ENCODE data around the gene SUV39H1. TPM values are rescaled to one million over a fixed set of nuclear protein-coding genes. Genes with fewer than 3 reads are reported as not detected.
"Not testable (repeated sequence)": the region's sequence is repeated elsewhere in the genome, so short reads cannot be mapped to it uniquely, and the experiment has no call there.

SUV39H1 gene
- 1 to 10 TPM; 5.5 to 7.6 (median 6.0) TPM for polyA plus RNA-seq (ENCODE audit: insufficient read length in 3 of 3)
- long read RNA-seq, donor 1, result 0 reads
- long read RNA-seq, donor 2, partial matches to known transcripts, result 0 of 1 reads
- long read RNA-seq, donor 2, other reads (novel, unspliced or antisense), result 0 of 1 reads
- long read RNA-seq, donor 3, partial matches to known transcripts, result 10 of 11 reads
- long read RNA-seq, donor 3, other reads (novel, unspliced or antisense), result 0 of 11 reads
- long read RNA-seq, donor 4, partial matches to known transcripts, result 0 of 1 reads
- long read RNA-seq, donor 4, other reads (novel, unspliced or antisense), result 0 of 1 reads
- long read RNA-seq, donor 5, partial matches to known transcripts, result 0 of 2 reads
- long read RNA-seq, donor 5, other reads (novel, unspliced or antisense), result 0 of 2 reads
- long read RNA-seq, donor 6, partial matches to known transcripts, result 0 of 2 reads
- long read RNA-seq, donor 6, other reads (novel, unspliced or antisense), result 0 of 2 reads
- long read RNA-seq, donor 7, partial matches to known transcripts, result 0 of 2 reads
- long read RNA-seq, donor 7, other reads (novel, unspliced or antisense), result 0 of 2 reads
- long read RNA-seq, donor 8, partial matches to known transcripts, result 7 of 9 reads
- long read RNA-seq, donor 8, other reads (novel, unspliced or antisense), result 0 of 9 reads
- long read RNA-seq, donor 9, partial matches to known transcripts, result 0 of 1 reads
- long read RNA-seq, donor 9, other reads (novel, unspliced or antisense), result 0 of 1 reads
- long read RNA-seq, donor 10, result 0 reads
- long read RNA-seq, donor 11, partial matches to known transcripts, result 0 of 2 reads
- long read RNA-seq, donor 11, other reads (novel, unspliced or antisense), result 0 of 2 reads
- long read RNA-seq, donor 12, partial matches to known transcripts, result 0 of 3 reads
- long read RNA-seq, donor 12, other reads (novel, unspliced or antisense), result 0 of 3 reads
- long read RNA-seq, donor 13, partial matches to known transcripts, result 0 of 3 reads
- long read RNA-seq, donor 13, other reads (novel, unspliced or antisense), result 0 of 3 reads
- long read RNA-seq, donor 14, partial matches to known transcripts, result 0 of 1 reads
- long read RNA-seq, donor 14, other reads (novel, unspliced or antisense), result 0 of 1 reads
- long read RNA-seq, donor 15, result 0 reads
- long read RNA-seq, donor 16, partial matches to known transcripts, result 5 of 8 reads
- long read RNA-seq, donor 16, other reads (novel, unspliced or antisense), result 0 of 8 reads

- peak in 10 of 11 donors; percentile 61 to 84 (median 80) for DNase-seq (ENCODE audit: extremely low read depth in 1 of 11, low read depth in 9 of 11, low spot score in 4 of 11)
Observed at GRCh38 chrX:48696301-48696908, at the start of gene SUV39H1. Gene SUV39H1, plus strand, starts transcription at chrX:48696734. Its CDS starts 51 bp downstream, at chrX:48696785.

GRCh38 chrX:48648336-48648751 lies 48.2 kb upstream of the SUV39H1 start:
- peak in 8 of 11 donors; percentile 5 to 32 (median 22) for DNase-seq (ENCODE audit: extremely low read depth in 1 of 11, low read depth in 9 of 11, low spot score in 4 of 11)

GRCh38 chrX:48649102-48649501 lies 47.4 kb upstream of the SUV39H1 start:
- DNase-seq (ENCODE audit: extremely low read depth in 1 of 11, low read depth in 9 of 11, low spot score in 4 of 11), result no peak

GRCh38 chrX:48652055-48652579 lies 44.4 kb upstream of the SUV39H1 start:
- not testable (repeated sequence) for DNase-seq (ENCODE audit: extremely low read depth in 1 of 11, low read depth in 9 of 11, low spot score in 4 of 11)

- not testable (repeated sequence) for DNase-seq (ENCODE audit: extremely low read depth in 1 of 11, low read depth in 9 of 11, low spot score in 4 of 11)
Observed at GRCh38 chrX:48654746-48655145, 41.8 kb upstream of the SUV39H1 start.

GRCh38 chrX:48659686-48660085 lies 36.8 kb upstream of the SUV39H1 start:
- not testable (repeated sequence) for DNase-seq (ENCODE audit: extremely low read depth in 1 of 11, low read depth in 9 of 11, low spot score in 4 of 11)

GRCh38 chrX:48663241-48663640 lies 33.3 kb upstream of the SUV39H1 start:
- no peak for DNase-seq (ENCODE audit: extremely low read depth in 1 of 11, low read depth in 9 of 11, low spot score in 4 of 11)

GRCh38 chrX:48664156-48664555 lies 32.4 kb upstream of the SUV39H1 start:
- no peak for DNase-seq (ENCODE audit: extremely low read depth in 1 of 11, low read depth in 9 of 11, low spot score in 4 of 11)

GRCh38 chrX:48665991-48666390 lies 30.5 kb upstream of the SUV39H1 start:
- no peak for DNase-seq (ENCODE audit: extremely low read depth in 1 of 11, low read depth in 9 of 11, low spot score in 4 of 11)

- no peak for DNase-seq (ENCODE audit: extremely low read depth in 1 of 11, low read depth in 9 of 11, low spot score in 4 of 11)
Observed at GRCh38 chrX:48666649-48667048, 29.9 kb upstream of the SUV39H1 start.

GRCh38 chrX:48667509-48667908 lies 29.0 kb upstream of the SUV39H1 start:
- no peak for DNase-seq (ENCODE audit: extremely low read depth in 1 of 11, low read depth in 9 of 11, low spot score in 4 of 11)

GRCh38 chrX:48668187-48668586 lies 28.3 kb upstream of the SUV39H1 start:
- not testable (repeated sequence) for DNase-seq (ENCODE audit: extremely low read depth in 1 of 11, low read depth in 9 of 11, low spot score in 4 of 11)

- peak in 9 of 11 donors; percentile 61 to 86 (median 78) for DNase-seq (ENCODE audit: extremely low read depth in 1 of 11, low read depth in 9 of 11, low spot score in 4 of 11)
Observed at GRCh38 chrX:48676106-48676892, 20.2 kb upstream of the SUV39H1 start.

- no peak for DNase-seq (ENCODE audit: extremely low read depth in 1 of 11, low read depth in 9 of 11, low spot score in 4 of 11)
Observed at GRCh38 chrX:48676893-48677270, 19.7 kb upstream of the SUV39H1 start.

- DNase-seq (ENCODE audit: extremely low read depth in 1 of 11, low read depth in 9 of 11, low spot score in 4 of 11), result no peak
Observed at GRCh38 chrX:48677516-48677915, 19.0 kb upstream of the SUV39H1 start.

- not testable (repeated sequence) for DNase-seq (ENCODE audit: extremely low read depth in 1 of 11, low read depth in 9 of 11, low spot score in 4 of 11)
Observed at GRCh38 chrX:48680467-48680866, 16.1 kb upstream of the SUV39H1 start.

- DNase-seq (ENCODE audit: extremely low read depth in 1 of 11, low read depth in 9 of 11, low spot score in 4 of 11), result not testable (repeated sequence)
Observed at GRCh38 chrX:48680925-48681324, 15.6 kb upstream of the SUV39H1 start.
